VCaP (cell line): ENCODE measurements around the gene LARGE1.

Experiments
- H3K27ac ChIP-seq: fragments of 450-650 bp; 2 replicates; pipeline ENCODE4 v1.5.1; 2017
- CTCF ChIP-seq: fragments of 450-650 bp; conservative IDR thresholded peaks from 2 replicates; pipeline ENCODE4 v1.5.1; 2017; ENCODE audit warnings: mild to moderate bottlenecking, moderate library complexity

LARGE1 gene

GRCh38 chr22:33400061-33400840, 520.0 kb downstream of the LARGE1 start:
- TF ChIP-seq CTCF, result no peak; the same call in 1 of the 2 replicates
- H3K27ac ChIP-seq, result no peak overlapping the region

GRCh38 chr22:33397381-33397907, 522.8 kb downstream of the LARGE1 start:
- no peak overlapping the region for H3K27ac ChIP-seq
- no peak for TF ChIP-seq CTCF

- no peak for TF ChIP-seq CTCF
Observed at GRCh38 chr22:33393432-33393831, 526.8 kb downstream of the LARGE1 start.

GRCh38 chr22:33391298-33391697, 529.0 kb downstream of the LARGE1 start:
- TF ChIP-seq CTCF, result no peak
- no peak overlapping the region for H3K27ac ChIP-seq

More at GRCh38 chr22:33393432-33393831, 526.8 kb downstream of the LARGE1 start:
- no peak overlapping the region for H3K27ac ChIP-seq

GRCh38 chr22:33389936-33390335, 530.3 kb downstream of the LARGE1 start:
- no peak overlapping the region for H3K27ac ChIP-seq
- TF ChIP-seq CTCF, result no peak

GRCh38 chr22:33386270-33386669, 534.0 kb downstream of the LARGE1 start:
- TF ChIP-seq CTCF, result no peak

GRCh38 chr22:33385611-33386010, 534.7 kb downstream of the LARGE1 start:
- H3K27ac ChIP-seq, result no peak overlapping the region
- no peak for TF ChIP-seq CTCF

More at GRCh38 chr22:33386270-33386669, 534.0 kb downstream of the LARGE1 start:
- no peak overlapping the region for H3K27ac ChIP-seq
